Measurements from ENCODE around the gene GEMIN4.
"Not testable (repeated sequence)": the region's sequence is repeated elsewhere in the genome, so short reads cannot be mapped to it uniquely, and the experiment has no call there.

The GEMIN4 gene

GRCh38 chr17:796609-797008 is 44.5 kb upstream of the GEMIN4 start:
- TF ChIP-seq CTCF (conservative IDR thresholded peaks at IDR 0.05; ENCODE audit: low read depth), result no peak
- ChIA-PET POLR2A (ENCODE audit: low non-redundant PET) (no interaction called here), CTCF (interaction anchor here (2.8 kb wide), 1 partner anchor 183 kb away, joined by 32 read pairs; the partner anchor contains the start of gene NXN)
- no peak for DNase-seq (ENCODE audit: low spot score)
- H3K27ac ChIP-seq, result peak overlapping the region; percentile 98

GRCh38 chr17:795721-796120 is 43.7 kb upstream of the GEMIN4 start:
- no peak for DNase-seq (ENCODE audit: low spot score)
- no peak for TF ChIP-seq CTCF (conservative IDR thresholded peaks at IDR 0.05; ENCODE audit: low read depth)
- peak overlapping the region; percentile 98 for H3K27ac ChIP-seq
- CTCF ChIA-PET, result interaction anchor here (0.5 to 2.8 kb wide), 7 partner anchors 30 to 184 kb away, joined by 3 to 32 read pairs (median 4); partner anchors contain the start of gene NXN
- POLR2A ChIA-PET (ENCODE audit: low non-redundant PET), result interaction anchor here (0.7 kb wide), 1 partner anchor 185 kb away, joined by 4 read pairs; no protein-coding TSS in a partner anchor

GRCh38 chr17:795276-795675 is 43.2 kb upstream of the GEMIN4 start:
- H3K27ac ChIP-seq, result peak overlapping the region; percentile 98
- no peak for TF ChIP-seq CTCF (conservative IDR thresholded peaks at IDR 0.05; ENCODE audit: low read depth)
- ChIA-PET POLR2A (ENCODE audit: low non-redundant PET) (no interaction called here), CTCF (interaction anchor here (0.5 to 2.8 kb wide), 8 partner anchors 30 to 201 kb away, joined by 3 to 32 read pairs (median 4); partner anchors contain the start of genes NXN and TIMM22)
- no peak for DNase-seq (ENCODE audit: low spot score)

GRCh38 chr17:794876-795275 is 42.8 kb upstream of the GEMIN4 start:
- POLR2A ChIA-PET (ENCODE audit: low non-redundant PET), result no interaction called here
- H3K27ac ChIP-seq, result peak overlapping the region; percentile 98
- TF ChIP-seq CTCF (conservative IDR thresholded peaks at IDR 0.05; ENCODE audit: low read depth), result peak; percentile 60
- CTCF ChIA-PET, result interaction anchor here (0.6 to 2.8 kb wide), 7 partner anchors 30 to 202 kb away, joined by 3 to 32 read pairs (median 4); partner anchors contain the start of genes NXN and TIMM22
- peak; percentile 49 for DNase-seq (ENCODE audit: low spot score)

- ChIA-PET POLR2A (ENCODE audit: low non-redundant PET) (no interaction called here), CTCF (interaction anchor here (1.5 kb wide), 1 partner anchor 189 kb away, joined by 7 read pairs; no protein-coding TSS in a partner anchor)
- no peak for DNase-seq (ENCODE audit: low spot score)
- no peak for TF ChIP-seq CTCF (conservative IDR thresholded peaks at IDR 0.05; ENCODE audit: low read depth)
- peak overlapping the region; percentile 98 for H3K27ac ChIP-seq
Measured at GRCh38 chr17:792277-792676, 40.2 kb upstream of the GEMIN4 start.

- TF ChIP-seq CTCF (conservative IDR thresholded peaks at IDR 0.05; ENCODE audit: low read depth), result no peak
- H3K27ac ChIP-seq, result peak overlapping the region; percentile 98
- ChIA-PET POLR2A (ENCODE audit: low non-redundant PET) (no interaction called here), CTCF (interaction anchor here (1.5 kb wide), 1 partner anchor 189 kb away, joined by 7 read pairs; no protein-coding TSS in a partner anchor)
- DNase-seq (ENCODE audit: low spot score), result no peak
Measured at GRCh38 chr17:791829-792228, 39.8 kb upstream of the GEMIN4 start.

- CTCF ChIA-PET, result interaction anchor here (0.5 kb wide), 1 partner anchor 38 kb away, joined by 3 read pairs; no protein-coding TSS in a partner anchor
- H3K27ac ChIP-seq, result peak overlapping the region; percentile 98
- DNase-seq (ENCODE audit: low spot score); POLR2A ChIA-PET (ENCODE audit: low non-redundant PET): not testable (repeated sequence)
Measured at GRCh38 chr17:790874-791247, 38.8 kb upstream of the GEMIN4 start.

GRCh38 chr17:789931-790873 is 38.1 kb upstream of the GEMIN4 start:
- DNase-seq (ENCODE audit: low spot score), result peak; percentile 87
- POLR2A ChIA-PET (ENCODE audit: low non-redundant PET), result not testable (repeated sequence)
- CTCF ChIA-PET, result interaction anchor here (0.5 to 0.7 kb wide), 2 partner anchors 38 to 480 kb away, joined by 3 read pairs; no protein-coding TSS in a partner anchor
- peak overlapping the region; percentile 98 for H3K27ac ChIP-seq
